H1 (cell line): ENCODE measurements around the gene MSANTD2. TPM values are rescaled to one million over a fixed set of nuclear protein-coding genes. Genes with fewer than 3 reads are reported as not detected.

Source experiments
- CTCF ChIA-PET: fragments of 300-600 bp; sonication (Branson Sonifier 250); formaldehyde crosslinking; loops from one replicate; lab custom pipeline; 2021; ENCODE audit not compliant: partially characterized antibody; lab: Charles Lee
- POLR2A ChIA-PET: fragments of 300-600 bp; sonication (Branson Sonifier 250); formaldehyde crosslinking; loops from one replicate; lab custom pipeline; 2021; ENCODE audit warnings: inconsistent platforms; ENCODE audit not compliant: partially characterized antibody; lab: Charles Lee
- DNase-seq, 2 experiments: peaks; one replicate each; pipeline versions ENCODE4 v3.0.0 to v3.0.0-alpha.2; 2010 to 2022; ENCODE audit warnings: low spot score in 2 of 2, low read depth in 1 of 2, mixed read lengths in 1 of 2
- FAIRE-seq: peaks from 2 replicates; lab custom pipeline; 2011; peaks lifted over from hg19 to GRCh38; lab: Jason Lieb, UNC
- H2AFZ ChIP-seq: 2 replicates; pipeline ENCODE4 v1.8.1; 2012; ENCODE audit warnings: low read length, inconsistent platforms
- H2AK5ac ChIP-seq: 2 replicates; pipeline ENCODE4 v1.6.1; 2013; ENCODE audit warnings: low read depth, low read length
- H2BK120ac ChIP-seq: replicated peaks from 2 replicates; pipeline ENCODE3; 2013; ENCODE audit warnings: low read depth, low read length, inconsistent platforms
- H2BK12ac ChIP-seq: 2 replicates; pipeline ENCODE4 v1.6.1; 2013; ENCODE audit warnings: low read depth, low read length
- H2BK15ac ChIP-seq: 2 replicates; pipeline ENCODE4 v1.6.1; 2013; ENCODE audit warnings: low read length
- H2BK20ac ChIP-seq: 2 replicates; pipeline ENCODE4 v1.6.1; 2013; ENCODE audit warnings: low read length
- H2BK5ac ChIP-seq: 2 replicates; pipeline ENCODE4 v1.6.1; 2013; ENCODE audit warnings: low read depth, low read length
- H3K14ac ChIP-seq: 2 replicates; pipeline ENCODE4 v1.6.1; 2013; ENCODE audit warnings: inconsistent platforms; ENCODE audit not compliant: insufficient read length
- H3K18ac ChIP-seq: 2 replicates; pipeline ENCODE4 v1.6.1; 2013; ENCODE audit warnings: low read length; ENCODE audit errors: extremely low read depth
- H3K23ac ChIP-seq: 2 replicates; pipeline ENCODE4 v1.6.1; 2013; ENCODE audit warnings: inconsistent platforms; ENCODE audit not compliant: insufficient read length
- H3K23me2 ChIP-seq: 2 replicates; pipeline ENCODE4 v1.6.1; 2013; ENCODE audit warnings: low read depth, low read length
- H3K27ac ChIP-seq: 2 replicates; pipeline ENCODE4 v1.6.1; 2011; ENCODE audit warnings: low read depth, low read length, inconsistent platforms
- H3K27me3 ChIP-seq, 4 experiments: replicated peaks in 1 of 4; 1 replicate in 1 of 4; 2 replicates in 3 of 4; pipeline versions ENCODE4 v1.6.1 to v1.8.1; 2011 to 2013; ENCODE audit warnings: low read length in 3 of 4, mild to moderate bottlenecking in 3 of 4, inconsistent platforms in 2 of 4, mixed read lengths in 2 of 4, moderate library complexity in 1 of 4; ENCODE audit not compliant: control insufficient read depth in 3 of 4, insufficient read depth in 3 of 4; ENCODE audit errors: extremely low read depth in 1 of 4
- H3K36me3 ChIP-seq, 4 experiments: 2 replicates each; pipeline versions ENCODE4 v1.6.1 to v1.8.1; 2011 to 2013; ENCODE audit warnings: mild to moderate bottlenecking in 4 of 4, low read length in 3 of 4, moderate library complexity in 2 of 4, control low read depth in 1 of 4, inconsistent platforms in 1 of 4; ENCODE audit not compliant: insufficient read depth in 4 of 4, control insufficient read depth in 2 of 4
- H3K4ac ChIP-seq: replicated peaks from 2 replicates; pipeline ENCODE3; 2013; ENCODE audit warnings: low read length, low read depth, mixed read lengths, inconsistent platforms; ENCODE audit not compliant: insufficient read length
- H3K4me1 ChIP-seq, 4 experiments: replicated peaks in 1 of 4; 1 replicate in 1 of 4; 2 replicates in 3 of 4; pipeline versions ENCODE4 v1.6.1 to v1.8.1; 2011 to 2013; ENCODE audit warnings: low read length in 3 of 4, inconsistent platforms in 2 of 4, mixed read lengths in 1 of 4; ENCODE audit not compliant: insufficient read depth in 4 of 4, control insufficient read depth in 3 of 4
- H3K4me2 ChIP-seq, 2 experiments: 2 replicates each; pipeline versions ENCODE4 v1.6.1 to v1.8.1; 2011 to 2013; ENCODE audit warnings: low read depth in 2 of 2, low read length in 2 of 2, control low read depth in 1 of 2, inconsistent platforms in 1 of 2, mild to moderate bottlenecking in 1 of 2; ENCODE audit not compliant: insufficient read depth in 1 of 2
- H3K4me3 ChIP-seq, 4 experiments: fragments of 200-600, 300-600 bp in 1 of 4; sonication (generic), shearing (Covaris generic), sonication (Bioruptor Twin) in 1 of 4; 2 replicates each; pipeline versions ENCODE4 v1.5.1 to v1.8.1; 2011 to 2016; ENCODE audit warnings: low read length in 4 of 4, low read depth in 3 of 4, control low read depth in 2 of 4, inconsistent platforms in 2 of 4, mild to moderate bottlenecking in 2 of 4, mixed read lengths in 1 of 4, moderate library complexity in 1 of 4; ENCODE audit not compliant: insufficient read depth in 2 of 4; ENCODE audit errors: extremely low read depth in 1 of 4
- H3K56ac ChIP-seq: replicated peaks from 2 replicates; pipeline ENCODE3; 2013; ENCODE audit warnings: low read depth, mild to moderate bottlenecking, mixed read lengths, low read length, inconsistent platforms; ENCODE audit not compliant: insufficient read length
- H3K79me1 ChIP-seq: 2 replicates; pipeline ENCODE4 v1.6.1; 2013; ENCODE audit warnings: low read depth, low read length, control low read depth
- H3K79me2 ChIP-seq, 2 experiments: 2 replicates each; pipeline versions ENCODE4 v1.6.1 to v1.8.1; 2012 to 2013; ENCODE audit warnings: low read length in 2 of 2, mild to moderate bottlenecking in 2 of 2, inconsistent platforms in 1 of 2; ENCODE audit not compliant: insufficient read depth in 2 of 2, control insufficient read depth in 1 of 2
- H3K9ac ChIP-seq, 4 experiments: replicated peaks in 1 of 4; 1 replicate in 1 of 4; 2 replicates in 3 of 4; pipeline versions ENCODE4 v1.6.1 to v1.8.1; 2011 to 2013; ENCODE audit warnings: low read depth in 3 of 4, low read length in 3 of 4, control low read depth in 2 of 4, mild to moderate bottlenecking in 2 of 4, moderate library complexity in 2 of 4, inconsistent platforms in 1 of 4; ENCODE audit errors: extremely low read depth in 1 of 4
- H3K9me3 ChIP-seq, 2 experiments: 2 replicates each; pipeline versions ENCODE4 v1.6.1 to v1.8.1; 2012 to 2013; ENCODE audit warnings: mild to moderate bottlenecking in 2 of 2, moderate library complexity in 2 of 2, control low read depth in 1 of 2, inconsistent platforms in 1 of 2, low read depth in 1 of 2, low read length in 1 of 2, mixed read lengths in 1 of 2; ENCODE audit not compliant: insufficient read depth in 2 of 2
- H4K20me1 ChIP-seq, 2 experiments: replicated peaks in 1 of 2; 2 replicates each; pipeline versions ENCODE3 to v1.8.1; 2011 to 2013; ENCODE audit warnings: inconsistent platforms in 2 of 2, low read length in 2 of 2, mild to moderate bottlenecking in 1 of 2; ENCODE audit not compliant: insufficient read depth in 2 of 2, control insufficient read depth in 1 of 2
- H4K5ac ChIP-seq: 2 replicates; pipeline ENCODE4 v1.6.1; 2013; ENCODE audit warnings: low read length, low read depth, mixed read lengths, inconsistent platforms; ENCODE audit not compliant: insufficient read length
- H4K8ac ChIP-seq: 2 replicates; pipeline ENCODE4 v1.8.0; 2013; ENCODE audit warnings: mild to moderate bottlenecking, moderate library complexity, low read length, inconsistent platforms; ENCODE audit not compliant: insufficient read depth; ENCODE audit errors: extremely low read depth
- H4K91ac ChIP-seq: replicated peaks from 2 replicates; pipeline ENCODE3; 2013; ENCODE audit warnings: low read length, mixed read lengths, inconsistent platforms; ENCODE audit not compliant: insufficient read length
- ATF3 ChIP-seq: IDR thresholded peaks from 2 replicates; pipeline ENCODE4 v1.6.1; 2011; ENCODE audit warnings: low read depth, mild to moderate bottlenecking, low read length; ENCODE audit not compliant: insufficient read depth
- BACH1 ChIP-seq: IDR thresholded peaks from 2 replicates; pipeline ENCODE4 v1.6.1; 2012; ENCODE audit warnings: low read length, improper control_type of control experiment
- CHD2 ChIP-seq: IDR thresholded peaks from 2 replicates; pipeline ENCODE4 v1.6.1; 2012; ENCODE audit warnings: low read length, improper control_type of control experiment
- CTBP2 ChIP-seq: IDR thresholded peaks from 2 replicates; pipeline ENCODE4 v1.7.0; 2011; ENCODE audit warnings: borderline replicate concordance, mild to moderate bottlenecking, moderate library complexity, mixed read lengths, low read length; ENCODE audit not compliant: insufficient read depth, insufficient read length
- EZH2 ChIP-seq: fragments of 200-600 bp; sonication (generic); IDR thresholded peaks from 2 replicates; pipeline ENCODE4 v1.7.1; 2012; ENCODE audit warnings: low read depth, mild to moderate bottlenecking, moderate library complexity, low read length, inconsistent platforms; ENCODE audit not compliant: severe bottlenecking
- PHF8 ChIP-seq: fragments of 200-600 bp; sonication (generic); conservative IDR thresholded peaks from 2 replicates; pipeline ENCODE4 v1.7.1; 2012; ENCODE audit warnings: low read depth, mild to moderate bottlenecking, inconsistent platforms, low read length, moderate library complexity
- POLR2AphosphoS5 ChIP-seq: IDR thresholded peaks from 2 replicates; pipeline ENCODE4 v1.6.1; 2011; ENCODE audit warnings: low read depth, low read length
- RBBP5 ChIP-seq: IDR thresholded peaks from 2 replicates; pipeline ENCODE4 v1.7.1; 2012; ENCODE audit warnings: low read depth, mild to moderate bottlenecking, inconsistent platforms, low read length, moderate library complexity, borderline replicate concordance
- SP1 ChIP-seq: IDR thresholded peaks from 2 replicates; pipeline ENCODE4 v1.6.1; 2011; ENCODE audit warnings: low read depth, low read length
- SP4 ChIP-seq: IDR thresholded peaks from 2 replicates; pipeline ENCODE4 v1.6.1; 2012; ENCODE audit warnings: low read length, inconsistent platforms
- SUZ12 ChIP-seq: fragments of 200-600 bp; sonication (generic); IDR thresholded peaks from 2 replicates; pipeline ENCODE4 v1.6.1; 2012; ENCODE audit warnings: mild to moderate bottlenecking, inconsistent platforms, low read length, moderate library complexity, mixed read lengths
- TCF12 ChIP-seq: IDR thresholded peaks from 2 replicates; pipeline ENCODE4 v1.6.1; 2011; ENCODE audit warnings: low read depth, mild to moderate bottlenecking, low read length
- TEAD4 ChIP-seq: IDR thresholded peaks from 2 replicates; pipeline ENCODE4 v1.6.1; 2012; ENCODE audit warnings: low read depth, low read length, inconsistent platforms, mixed read lengths
- WGBS, 2 experiments: shearing (Covaris generic) in 1 of 2; methylation state at CpG; one replicate each; pipeline versions ENCODE4 v1.1.6 to v1.1.7; 2013 to 2015; ENCODE audit warnings: low lambda C conversion rate in 2 of 2, mixed read lengths in 2 of 2, inconsistent platforms in 1 of 2, low coverage in 1 of 2, missing lambda C conversion rate in 1 of 2; ENCODE audit not compliant: insufficient replicate concordance in 2 of 2, insufficient coverage in 1 of 2, insufficient read length in 1 of 2; ENCODE audit errors: extremely low coverage in 1 of 2, missing lambda C conversion rate in 1 of 2; 5-methylcytosine and 5-hydroxymethylcytosine counted together
- polyA plus RNA-seq, 7 experiments: library from polyadenylated mRNA; depleted of rRNA in 3 of 7; stranded (reverse) in 5 of 7; unstranded in 2 of 7; fragments of >200 nt in 5 of 7; fragments of 200-250 nt in 2 of 7; gene quantifications; 1 replicate in 5 of 7; 2 replicates in 1 of 7; 4 replicates in 1 of 7; pipeline versions ENCODE4 v1.2.1 to v1.2.3, GENCODE V29; 2011 to 2013; ENCODE audit warnings: missing spikeins in 2 of 7, mixed read lengths in 2 of 7
- total RNA-seq: library from RNA; stranded (reverse); fragmentation: NEBNext Ultra II Directional; extraction: Animal tissue kit (Norgen Biotek cat#: 25700); gene quantifications from 2 replicates; pipeline ENCODE4 v1.2.1, GENCODE V29; 2021

MSANTD2 gene
- total and polyA plus RNA-seq, 2 of the 8 experiments (the other 6 are each of a cell fraction or from before 2014, with no cell fraction given), result 8.2 to 15.9 TPM

DNA sequence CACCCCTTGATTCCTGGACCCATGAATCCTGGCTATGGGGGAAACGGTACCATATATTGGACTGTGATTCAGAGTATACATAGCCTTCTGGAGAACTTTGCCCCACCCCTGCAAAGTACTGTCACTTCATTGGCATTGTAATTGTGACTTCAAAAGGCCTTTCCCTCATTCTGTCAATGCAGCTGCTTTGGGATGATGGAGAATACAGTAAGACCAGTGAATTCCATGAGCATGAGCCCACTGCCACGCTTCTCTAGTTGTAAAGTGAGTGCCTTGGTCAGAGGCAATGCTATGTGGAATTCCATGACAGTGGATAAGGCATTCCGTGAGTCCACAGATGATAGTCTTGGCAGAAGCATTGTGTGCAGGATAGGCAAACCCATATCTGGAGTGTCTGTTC lies 25.7 kb upstream of the MSANTD2 start:
- no peaks in the 10 kb centered on the region for H4K20me1 ChIP-seq
- H2BK120ac ChIP-seq, result no peak overlapping the region
- no peak overlapping the region for H3K56ac ChIP-seq
- H2BK15ac ChIP-seq, result no peak overlapping the region
- no peak overlapping the region for H2BK12ac ChIP-seq
- no peaks in the 10 kb centered on the region for H3K9me3 ChIP-seq
- H3K4me2 ChIP-seq, result no peak overlapping the region
- ChIA-PET CTCF (interaction anchor here (0.5 to 1.4 kb wide), 3 partner anchors 10 to 50 kb away, joined by 3 to 4 read pairs (median 3); no protein-coding TSS in a partner anchor), POLR2A (no interaction called here)
- no peaks in the 10 kb centered on the region for H3K79me2 ChIP-seq
- no peak overlapping the region for H3K18ac ChIP-seq
- no peak overlapping the region for H3K27ac ChIP-seq
- no peak overlapping the region for H4K5ac ChIP-seq
- FAIRE-seq (no peak), DNase-seq (no peak)
- peaks cover 0 to 2% (median 0%) of the 10 kb centered on the region in 4 experiments; a peak in 1 of 7 replicates for H3K4me1 ChIP-seq
- H3K79me1 ChIP-seq, result no peaks in the 10 kb centered on the region
- H2AK5ac ChIP-seq, result no peak overlapping the region
- no peaks in the 10 kb centered on the region for H3K23me2 ChIP-seq
- H3K4me3 ChIP-seq, result no peak overlapping the region
- no peak overlapping the region for H3K9ac ChIP-seq
- H3K4ac ChIP-seq, result no peak overlapping the region
- TF ChIP-seq RBBP5, result no peak
- TF ChIP-seq BACH1, result no peak
- TF ChIP-seq ATF3, result no peak
- TF ChIP-seq TCF12, result no peak
- no peak for TF ChIP-seq PHF8
- TF ChIP-seq SUZ12, result no peak
- TF ChIP-seq POLR2AphosphoS5, result no peak
- no peak for TF ChIP-seq EZH2
- TF ChIP-seq SP4, result no peak
- TF ChIP-seq TEAD4, result no peak
- TF ChIP-seq SP1, result no peak
- TF ChIP-seq CHD2, result no peak
- TF ChIP-seq CTBP2, result no peak
- TF ChIP-seq, all 59 proteins: peak for 0
- no peak overlapping the region for H2BK5ac ChIP-seq
- no peak overlapping the region for H2BK20ac ChIP-seq
- no peak overlapping the region for H3K23ac ChIP-seq
- H2AFZ ChIP-seq, result no peak overlapping the region
- no peaks in the 10 kb centered on the region for H3K27me3 ChIP-seq
- H3K14ac ChIP-seq, result no peak overlapping the region
- no peak overlapping the region for H4K91ac ChIP-seq
- no peaks in the 10 kb centered on the region for H3K36me3 ChIP-seq
- no peak overlapping the region for H4K8ac ChIP-seq
- 69% methylated on average over 3 of the region's 3 CpGs; no CpG with 5 or more reads in 1 of the 2 experiments for WGBS, 2 experiments
